ENCODE results near the gene UNK.

UNK gene

GRCh38 chr17:75739801-75740200 is 44.8 kb upstream of the UNK start:
- H3K4me3 ChIP-seq (ENCODE audit: low read depth, low read length): no peak overlapping the region
- no peak for TF ChIP-seq CTCF (IDR thresholded peaks at IDR 0.05; ENCODE audit: borderline replicate concordance, insufficient read depth, low read depth, low read length)

- no peak overlapping the region for H3K4me3 ChIP-seq (ENCODE audit: low read depth, low read length)
- no peak for TF ChIP-seq CTCF (IDR thresholded peaks at IDR 0.05; ENCODE audit: borderline replicate concordance, insufficient read depth, low read depth, low read length)
Observed at GRCh38 chr17:75740215-75740614, 44.4 kb upstream of the UNK start.

- no peak overlapping the region for H3K4me3 ChIP-seq (ENCODE audit: low read depth, low read length)
- no peak for TF ChIP-seq CTCF (IDR thresholded peaks at IDR 0.05; ENCODE audit: borderline replicate concordance, insufficient read depth, low read depth, low read length)
Observed at GRCh38 chr17:75740631-75741077, 44.0 kb upstream of the UNK start.

GRCh38 chr17:75742337-75742736 is 42.3 kb upstream of the UNK start:
- TF ChIP-seq CTCF (IDR thresholded peaks at IDR 0.05; ENCODE audit: borderline replicate concordance, insufficient read depth, low read depth, low read length): no peak
- no peak overlapping the region for H3K4me3 ChIP-seq (ENCODE audit: low read depth, low read length)

- H3K4me3 ChIP-seq (ENCODE audit: low read depth, low read length): no peak overlapping the region
- TF ChIP-seq CTCF (IDR thresholded peaks at IDR 0.05; ENCODE audit: borderline replicate concordance, insufficient read depth, low read depth, low read length): no peak
Observed at GRCh38 chr17:75743625-75744206, 40.9 kb upstream of the UNK start.

- no peak overlapping the region for H3K4me3 ChIP-seq (ENCODE audit: low read depth, low read length)
- no peak for TF ChIP-seq CTCF (IDR thresholded peaks at IDR 0.05; ENCODE audit: borderline replicate concordance, insufficient read depth, low read depth, low read length)
Observed at GRCh38 chr17:75748706-75749105, 35.9 kb upstream of the UNK start.

GRCh38 chr17:75749545-75750389 is 34.8 kb upstream of the UNK start:
- peak; percentile 92 for TF ChIP-seq CTCF (IDR thresholded peaks at IDR 0.05; ENCODE audit: borderline replicate concordance, insufficient read depth, low read depth, low read length)

More at GRCh38 chr17:75749545-75750389, 34.8 kb upstream of the UNK start:
- no peak overlapping the region for H3K4me3 ChIP-seq (ENCODE audit: low read depth, low read length)
